H1 (cell line): ENCODE data around the gene SIX6. TPM values are rescaled to one million over a fixed set of nuclear protein-coding genes. Genes with fewer than 3 reads are reported as not detected.

ENCODE experiments used
- CTCF ChIA-PET: fragments of 300-600 bp; sonication (Branson Sonifier 250); formaldehyde crosslinking; loops from one replicate; lab custom pipeline; 2021; ENCODE audit not compliant: partially characterized antibody; lab: Charles Lee
- POLR2A ChIA-PET: fragments of 300-600 bp; sonication (Branson Sonifier 250); formaldehyde crosslinking; loops from one replicate; lab custom pipeline; 2021; ENCODE audit warnings: inconsistent platforms; ENCODE audit not compliant: partially characterized antibody; lab: Charles Lee
- DNase-seq, 2 experiments: peaks; one replicate each; pipeline versions ENCODE4 v3.0.0 to v3.0.0-alpha.2; 2010 to 2022; ENCODE audit warnings: low spot score in 2 of 2, low read depth in 1 of 2, mixed read lengths in 1 of 2
- FAIRE-seq: peaks from 2 replicates; lab custom pipeline; 2011; peaks lifted over from hg19 to GRCh38; lab: Jason Lieb, UNC
- H2AFZ ChIP-seq: 2 replicates; pipeline ENCODE4 v1.8.1; 2012; ENCODE audit warnings: low read length, inconsistent platforms
- H2AK5ac ChIP-seq: 2 replicates; pipeline ENCODE4 v1.6.1; 2013; ENCODE audit warnings: low read depth, low read length
- H2BK120ac ChIP-seq: replicated peaks from 2 replicates; pipeline ENCODE3; 2013; ENCODE audit warnings: low read depth, low read length, inconsistent platforms
- H2BK12ac ChIP-seq: 2 replicates; pipeline ENCODE4 v1.6.1; 2013; ENCODE audit warnings: low read depth, low read length
- H2BK15ac ChIP-seq: 2 replicates; pipeline ENCODE4 v1.6.1; 2013; ENCODE audit warnings: low read length
- H2BK20ac ChIP-seq: 2 replicates; pipeline ENCODE4 v1.6.1; 2013; ENCODE audit warnings: low read length
- H2BK5ac ChIP-seq: 2 replicates; pipeline ENCODE4 v1.6.1; 2013; ENCODE audit warnings: low read depth, low read length
- H3K14ac ChIP-seq: 2 replicates; pipeline ENCODE4 v1.6.1; 2013; ENCODE audit warnings: inconsistent platforms; ENCODE audit not compliant: insufficient read length
- H3K18ac ChIP-seq: 2 replicates; pipeline ENCODE4 v1.6.1; 2013; ENCODE audit warnings: low read length; ENCODE audit errors: extremely low read depth
- H3K23ac ChIP-seq: 2 replicates; pipeline ENCODE4 v1.6.1; 2013; ENCODE audit warnings: inconsistent platforms; ENCODE audit not compliant: insufficient read length
- H3K23me2 ChIP-seq: 2 replicates; pipeline ENCODE4 v1.6.1; 2013; ENCODE audit warnings: low read depth, low read length
- H3K27ac ChIP-seq: 2 replicates; pipeline ENCODE4 v1.6.1; 2011; ENCODE audit warnings: low read depth, low read length, inconsistent platforms
- H3K27me3 ChIP-seq, 4 experiments: replicated peaks in 1 of 4; 1 replicate in 1 of 4; 2 replicates in 3 of 4; pipeline versions ENCODE4 v1.6.1 to v1.8.1; 2011 to 2013; ENCODE audit warnings: low read length in 3 of 4, mild to moderate bottlenecking in 3 of 4, inconsistent platforms in 2 of 4, mixed read lengths in 2 of 4, moderate library complexity in 1 of 4; ENCODE audit not compliant: control insufficient read depth in 3 of 4, insufficient read depth in 3 of 4; ENCODE audit errors: extremely low read depth in 1 of 4
- H3K36me3 ChIP-seq, 4 experiments: 2 replicates each; pipeline versions ENCODE4 v1.6.1 to v1.8.1; 2011 to 2013; ENCODE audit warnings: mild to moderate bottlenecking in 4 of 4, low read length in 3 of 4, moderate library complexity in 2 of 4, control low read depth in 1 of 4, inconsistent platforms in 1 of 4; ENCODE audit not compliant: insufficient read depth in 4 of 4, control insufficient read depth in 2 of 4
- H3K4ac ChIP-seq: replicated peaks from 2 replicates; pipeline ENCODE3; 2013; ENCODE audit warnings: low read length, low read depth, mixed read lengths, inconsistent platforms; ENCODE audit not compliant: insufficient read length
- H3K4me1 ChIP-seq, 4 experiments: replicated peaks in 1 of 4; 1 replicate in 1 of 4; 2 replicates in 3 of 4; pipeline versions ENCODE4 v1.6.1 to v1.8.1; 2011 to 2013; ENCODE audit warnings: low read length in 3 of 4, inconsistent platforms in 2 of 4, mixed read lengths in 1 of 4; ENCODE audit not compliant: insufficient read depth in 4 of 4, control insufficient read depth in 3 of 4
- H3K4me2 ChIP-seq, 2 experiments: 2 replicates each; pipeline versions ENCODE4 v1.6.1 to v1.8.1; 2011 to 2013; ENCODE audit warnings: low read depth in 2 of 2, low read length in 2 of 2, control low read depth in 1 of 2, inconsistent platforms in 1 of 2, mild to moderate bottlenecking in 1 of 2; ENCODE audit not compliant: insufficient read depth in 1 of 2
- H3K4me3 ChIP-seq, 4 experiments: fragments of 200-600, 300-600 bp in 1 of 4; sonication (generic), shearing (Covaris generic), sonication (Bioruptor Twin) in 1 of 4; 2 replicates each; pipeline versions ENCODE4 v1.5.1 to v1.8.1; 2011 to 2016; ENCODE audit warnings: low read length in 4 of 4, low read depth in 3 of 4, control low read depth in 2 of 4, inconsistent platforms in 2 of 4, mild to moderate bottlenecking in 2 of 4, mixed read lengths in 1 of 4, moderate library complexity in 1 of 4; ENCODE audit not compliant: insufficient read depth in 2 of 4; ENCODE audit errors: extremely low read depth in 1 of 4
- H3K56ac ChIP-seq: replicated peaks from 2 replicates; pipeline ENCODE3; 2013; ENCODE audit warnings: low read depth, mild to moderate bottlenecking, mixed read lengths, low read length, inconsistent platforms; ENCODE audit not compliant: insufficient read length
- H3K79me1 ChIP-seq: 2 replicates; pipeline ENCODE4 v1.6.1; 2013; ENCODE audit warnings: low read depth, low read length, control low read depth
- H3K79me2 ChIP-seq, 2 experiments: 2 replicates each; pipeline versions ENCODE4 v1.6.1 to v1.8.1; 2012 to 2013; ENCODE audit warnings: low read length in 2 of 2, mild to moderate bottlenecking in 2 of 2, inconsistent platforms in 1 of 2; ENCODE audit not compliant: insufficient read depth in 2 of 2, control insufficient read depth in 1 of 2
- H3K9ac ChIP-seq, 4 experiments: replicated peaks in 1 of 4; 1 replicate in 1 of 4; 2 replicates in 3 of 4; pipeline versions ENCODE4 v1.6.1 to v1.8.1; 2011 to 2013; ENCODE audit warnings: low read depth in 3 of 4, low read length in 3 of 4, control low read depth in 2 of 4, mild to moderate bottlenecking in 2 of 4, moderate library complexity in 2 of 4, inconsistent platforms in 1 of 4; ENCODE audit errors: extremely low read depth in 1 of 4
- H3K9me3 ChIP-seq, 2 experiments: 2 replicates each; pipeline versions ENCODE4 v1.6.1 to v1.8.1; 2012 to 2013; ENCODE audit warnings: mild to moderate bottlenecking in 2 of 2, moderate library complexity in 2 of 2, control low read depth in 1 of 2, inconsistent platforms in 1 of 2, low read depth in 1 of 2, low read length in 1 of 2, mixed read lengths in 1 of 2; ENCODE audit not compliant: insufficient read depth in 2 of 2
- H4K20me1 ChIP-seq, 2 experiments: replicated peaks in 1 of 2; 2 replicates each; pipeline versions ENCODE3 to v1.8.1; 2011 to 2013; ENCODE audit warnings: inconsistent platforms in 2 of 2, low read length in 2 of 2, mild to moderate bottlenecking in 1 of 2; ENCODE audit not compliant: insufficient read depth in 2 of 2, control insufficient read depth in 1 of 2
- H4K5ac ChIP-seq: 2 replicates; pipeline ENCODE4 v1.6.1; 2013; ENCODE audit warnings: low read length, low read depth, mixed read lengths, inconsistent platforms; ENCODE audit not compliant: insufficient read length
- H4K8ac ChIP-seq: 2 replicates; pipeline ENCODE4 v1.8.0; 2013; ENCODE audit warnings: mild to moderate bottlenecking, moderate library complexity, low read length, inconsistent platforms; ENCODE audit not compliant: insufficient read depth; ENCODE audit errors: extremely low read depth
- H4K91ac ChIP-seq: replicated peaks from 2 replicates; pipeline ENCODE3; 2013; ENCODE audit warnings: low read length, mixed read lengths, inconsistent platforms; ENCODE audit not compliant: insufficient read length
- BACH1 ChIP-seq: IDR thresholded peaks from 2 replicates; pipeline ENCODE4 v1.6.1; 2012; ENCODE audit warnings: low read length, improper control_type of control experiment
- RFX5 ChIP-seq: IDR thresholded peaks from 2 replicates; pipeline ENCODE4 v1.6.1; 2011; ENCODE audit warnings: low read depth, low read length, improper control_type of control experiment, borderline replicate concordance
- TCF12 ChIP-seq: IDR thresholded peaks from 2 replicates; pipeline ENCODE4 v1.6.1; 2011; ENCODE audit warnings: low read depth, mild to moderate bottlenecking, low read length
- YY1 ChIP-seq: IDR thresholded peaks from 2 replicates; pipeline ENCODE4 v1.6.1; 2011; ENCODE audit warnings: low read depth, mild to moderate bottlenecking, low read length
- WGBS, 2 experiments: shearing (Covaris generic) in 1 of 2; methylation state at CpG; one replicate each; pipeline versions ENCODE4 v1.1.6 to v1.1.7; 2013 to 2015; ENCODE audit warnings: low lambda C conversion rate in 2 of 2, mixed read lengths in 2 of 2, inconsistent platforms in 1 of 2, low coverage in 1 of 2, missing lambda C conversion rate in 1 of 2; ENCODE audit not compliant: insufficient replicate concordance in 2 of 2, insufficient coverage in 1 of 2, insufficient read length in 1 of 2; ENCODE audit errors: extremely low coverage in 1 of 2, missing lambda C conversion rate in 1 of 2; 5-methylcytosine and 5-hydroxymethylcytosine counted together
- polyA plus RNA-seq, 7 experiments: library from polyadenylated mRNA; depleted of rRNA in 3 of 7; stranded (reverse) in 5 of 7; unstranded in 2 of 7; fragments of >200 nt in 5 of 7; fragments of 200-250 nt in 2 of 7; gene quantifications; 1 replicate in 5 of 7; 2 replicates in 1 of 7; 4 replicates in 1 of 7; pipeline versions ENCODE4 v1.2.1 to v1.2.3, GENCODE V29; 2011 to 2013; ENCODE audit warnings: missing spikeins in 2 of 7, mixed read lengths in 2 of 7
- total RNA-seq: library from RNA; stranded (reverse); fragmentation: NEBNext Ultra II Directional; extraction: Animal tissue kit (Norgen Biotek cat#: 25700); gene quantifications from 2 replicates; pipeline ENCODE4 v1.2.1, GENCODE V29; 2021

The SIX6 gene
- total and polyA plus RNA-seq, 2 of the 8 experiments (the other 6 are each of a cell fraction or from before 2014, with no cell fraction given) = 0.03 TPM; not detected in 1

- no peaks in the 10 kb centered on the region for H3K79me1 ChIP-seq
- no peak for DNase-seq
- peak overlapping the region in 1 of 2 experiments; percentile 78; a peak in 1 of 4 replicates for H3K4me2 ChIP-seq
Measured at GRCh38 chr14:60505448-60505847, 3.5 kb upstream of the SIX6 start.

More at GRCh38 chr14:60505448-60505847, 3.5 kb upstream of the SIX6 start:
- Histone ChIP-seq H4K5ac (no peak overlapping the region), H3K56ac (no peak overlapping the region), H3K79me2 (no peaks in the 10 kb centered on the region), H3K23me2 (peaks cover 7% of the 10 kb centered on the region; the same call in 1 of the 2 replicates), H3K14ac (no peak overlapping the region), H3K4me1 (peaks cover 8 to 32% (median 18%) of the 10 kb centered on the region in 4 experiments), H3K4me3 (no peak overlapping the region), H2BK20ac (no peak overlapping the region), H2BK5ac (no peak overlapping the region), H3K27ac (no peak overlapping the region), H2BK12ac (no peak overlapping the region), H2BK15ac (no peak overlapping the region), H2AK5ac (no peak overlapping the region), H3K23ac (no peak overlapping the region), H3K36me3 (peaks cover 0 to 8% (median 0%) of the 10 kb centered on the region in 4 experiments; a peak in 1 of 8 replicates), H4K20me1 (peaks cover 0 to 17% of the 10 kb centered on the region in 2 experiments), H3K9me3 (no peaks in the 10 kb centered on the region), H3K4ac (no peak overlapping the region), H3K18ac (no peak overlapping the region), H4K91ac (no peak overlapping the region), H2AFZ (no peak overlapping the region), H2BK120ac (no peak overlapping the region), H4K8ac (no peak overlapping the region), H3K27me3 (peaks cover 51 to 71% (median 61%) of the 10 kb centered on the region in 4 experiments), H3K9ac (no peak overlapping the region)
- TF ChIP-seq BACH1 (no peak), RFX5 (no peak), TCF12 (0 out of 2 replicates have a peak, but pooled peaks have one; percentile 10), YY1 (no peak)
- peak; percentile 7 for FAIRE-seq
- POLR2A ChIA-PET = no interaction called here
- CTCF ChIA-PET = interaction anchor here (0.6 to 2.0 kb wide), 7 partner anchors 11 to 449 kb away, joined by 3 to 8 read pairs (median 3); no protein-coding TSS in a partner anchor
- WGBS, 2 experiments = 34% methylated on average over 2 of the region's 2 CpGs; no CpG with 5 or more reads in 1 of the 2 experiments
